Ovary (tissue), 9 donors: Measurements from ENCODE around the gene ARPC4. TPM values are rescaled to one million over a fixed set of nuclear protein-coding genes. Genes with fewer than 3 reads are reported as not detected.
"Not testable (repeated sequence)": the region's sequence is repeated elsewhere in the genome, so short reads cannot be mapped to it uniquely, and the experiment has no call there.

Source experiments
- DNase-seq, 5 donors: peaks; one replicate each; pipeline ENCODE4 v3.0.0-alpha.2; 2019 to 2020
- H3K27ac ChIP-seq, 2 donors: fragments of 200-600 bp; one replicate each; pipeline versions ENCODE4 v1.5.1 to v1.8.0; 2019 to 2022
- H3K27me3 ChIP-seq: fragments of 200-600 bp; one replicate; pipeline ENCODE4 v1.8.0; 2022
- H3K36me3 ChIP-seq: fragments of 200-600 bp; sonication (generic); one replicate; pipeline ENCODE4 v1.5.1; 2019
- H3K4me1 ChIP-seq: one replicate; pipeline ENCODE4 v1.8.1; 2013; ENCODE audit warnings: mild to moderate bottlenecking, moderate library complexity; ENCODE audit not compliant: insufficient read depth
- H3K4me3 ChIP-seq: fragments of 200-600 bp; sonication (generic); one replicate; pipeline ENCODE4 v1.5.1; 2017
- H3K9me3 ChIP-seq, 2 donors: fragments of 200-600 bp in 1 of 2; sonication (generic) in 1 of 2; one replicate each; pipeline versions ENCODE4 v1.5.1 to v1.8.1; 2013 to 2019; ENCODE audit warnings: mild to moderate bottlenecking in 1 of 2, moderate library complexity in 1 of 2
- EP300 ChIP-seq: sonication (generic); formaldehyde crosslinking; IDR thresholded peaks from one replicate; pipeline ENCODE4 v1.6.1; 2017; ENCODE audit warnings: antibody characterized with exemption
- POLR2A ChIP-seq: fragments of 450-650 bp; IDR thresholded peaks from one replicate; pipeline ENCODE4 v1.6.1; 2017; ENCODE audit warnings: antibody characterized with exemption, mild to moderate bottlenecking, moderate library complexity
- WGBS, 3 donors: extraction: QIAGEN DNeasy Blood & Tissue Kit in 1 of 3; methylation state at CpG; one replicate each; pipeline versions ENCODE4 v1.1.5 to v1.1.7; 2013 to 2017; 5-methylcytosine and 5-hydroxymethylcytosine counted together
- intact Hi-C, 4 donors: fragments of 100-400 bp; cut with DNase I; formaldehyde crosslinking; loops; one replicate each; pipeline versions ENCODE4 v1.11.0 to v1.15.1; 2022 to 2023
- polyA plus RNA-seq, 2 donors: library from polyadenylated mRNA; stranded (reverse); fragments of 200-250 nt in 1 of 2; fragments of 350-450 nt in 1 of 2; fragmentation: Illumina TruSeq in 1 of 2; extraction: RNeasy Lipid Tissue Mini Kit (QIAGEN cat#74804) in 1 of 2; gene quantifications; one replicate each; pipeline ENCODE4 v1.2.3, GENCODE V29; 2013 to 2014
- total RNA-seq, 7 donors: library from RNA; depleted of rRNA in 2 of 7; stranded (reverse); fragments of >200 nt in 2 of 7; fragmentation: NEBNext Ultra II Directional in 3 of 7; extraction: Animal tissue kit (Norgen Biotek cat#: 25700) in 3 of 7; gene quantifications; one replicate each; pipeline versions ENCODE4 v1.1.0 to v1.2.4, GENCODE V29; 2016 to 2023
- TF ChIP-seq, protein P1 (sequence below), 3 donors: fragments of 450-650 bp in 2 of 3; fragments of 200-600 bp in 1 of 3; IDR thresholded peaks; one replicate each; pipeline versions ENCODE4 v1.5.1 to v1.8.0; 2016 to 2022; ENCODE audit warnings: antibody characterized with exemption in 3 of 3, mild to moderate bottlenecking in 1 of 3
- donor health status: DM: no; HTN: no; CAD: no; lungs with moderate emphysema.
- donor health status: DM: no; HTN: no; CAD: no.
- donor health status: Bipolar disorder and iron deficiency.
- donor health status: DM: yes; HTN: yes; CAD: no.
- donor health status: DM: no; HTN: no; CAD: no.
- donor health status: DM: yes; HTN: yes; CAD: no.

The ARPC4 gene
- total and polyA plus RNA-seq, 9 donors = 58.3 to 189 (median 85.1) TPM

DNA sequence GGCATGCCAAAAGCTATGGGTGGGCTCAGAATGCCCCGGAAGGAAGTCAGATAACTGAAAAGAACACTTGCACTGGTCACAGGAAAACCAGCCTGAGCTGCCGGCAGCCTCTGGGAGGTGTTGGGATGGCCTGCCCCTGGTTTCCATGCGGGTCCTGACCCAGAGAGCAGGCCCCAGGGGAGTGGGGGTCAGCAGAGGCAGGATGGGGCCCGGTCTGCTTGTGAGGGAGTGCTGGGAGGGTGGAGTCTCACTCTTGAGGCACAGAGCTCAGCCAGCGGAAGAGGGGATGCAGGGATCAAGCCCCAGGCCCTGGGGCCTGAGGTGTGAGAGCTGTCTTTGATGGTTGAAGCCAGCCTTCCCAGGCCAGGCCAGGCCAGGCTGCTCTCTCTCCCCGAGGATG is 53.3 kb downstream of the ARPC4 start:
- no peak for DNase-seq
- 49 to 63% (median 60%) methylated on average over 6 of the region's 6 CpGs for WGBS, 3 donors
- Histone ChIP-seq H3K36me3 (no peaks in the 10 kb centered on the region), H3K4me1 (no peaks in the 10 kb centered on the region), H3K9me3 (no peaks in the 10 kb centered on the region), H3K27me3 (no peaks in the 10 kb centered on the region), H3K27ac (no peak overlapping the region), H3K4me3 (no peak overlapping the region)
- TF ChIP-seq POLR2A (no peak), EP300 (no peak)
- TF ChIP-seq, protein P1, sequence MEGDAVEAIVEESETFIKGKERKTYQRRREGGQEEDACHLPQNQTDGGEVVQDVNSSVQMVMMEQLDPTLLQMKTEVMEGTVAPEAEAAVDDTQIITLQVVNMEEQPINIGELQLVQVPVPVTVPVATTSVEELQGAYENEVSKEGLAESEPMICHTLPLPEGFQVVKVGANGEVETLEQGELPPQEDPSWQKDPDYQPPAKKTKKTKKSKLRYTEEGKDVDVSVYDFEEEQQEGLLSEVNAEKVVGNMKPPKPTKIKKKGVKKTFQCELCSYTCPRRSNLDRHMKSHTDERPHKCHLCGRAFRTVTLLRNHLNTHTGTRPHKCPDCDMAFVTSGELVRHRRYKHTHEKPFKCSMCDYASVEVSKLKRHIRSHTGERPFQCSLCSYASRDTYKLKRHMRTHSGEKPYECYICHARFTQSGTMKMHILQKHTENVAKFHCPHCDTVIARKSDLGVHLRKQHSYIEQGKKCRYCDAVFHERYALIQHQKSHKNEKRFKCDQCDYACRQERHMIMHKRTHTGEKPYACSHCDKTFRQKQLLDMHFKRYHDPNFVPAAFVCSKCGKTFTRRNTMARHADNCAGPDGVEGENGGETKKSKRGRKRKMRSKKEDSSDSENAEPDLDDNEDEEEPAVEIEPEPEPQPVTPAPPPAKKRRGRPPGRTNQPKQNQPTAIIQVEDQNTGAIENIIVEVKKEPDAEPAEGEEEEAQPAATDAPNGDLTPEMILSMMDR (IDR thresholded peaks at IDR 0.05) = no peak
- intact Hi-C loops = loop anchor here in 3 of 4 donors (5.0 to 10.0 kb wide), 3 partner anchors 71 to 99 kb away; partner anchors contain the start of genes CRELD1 (in 1 of the 3) and IL17RC (in 1 of the 3)

- intact Hi-C loops = loop anchor here in 3 of 4 donors (5.0 to 10.0 kb wide), 3 partner anchors 70 to 98 kb away; partner anchors contain the start of genes CRELD1 (in 1 of the 3) and IL17RC (in 1 of the 3)
- Histone ChIP-seq H3K9me3 (no peaks in the 10 kb centered on the region), H3K27me3 (no peaks in the 10 kb centered on the region), H3K36me3 (no peaks in the 10 kb centered on the region), H3K4me1 (no peaks in the 10 kb centered on the region), H3K27ac (no peak overlapping the region), H3K4me3 (no peak overlapping the region)
- 86 to 96% (median 95%) methylated on average over 6 of the region's 6 CpGs for WGBS, 3 donors
- no peak for DNase-seq
- TF ChIP-seq POLR2A (no peak), EP300 (no peak)
- TF ChIP-seq, protein P1 (IDR thresholded peaks at IDR 0.05) = no peak
These were observed 54.1 kb downstream of the ARPC4 start for GRCh38 chr3:9846931-9847488.

GRCh38 chr3:9847870-9848269 is 55.0 kb downstream of the ARPC4 start:
- WGBS, 3 donors = 47 to 58% (median 56%) methylated on average over 9 of the region's 9 CpGs

GRCh38 chr3:9848860-9849259 is 56.0 kb downstream of the ARPC4 start:
- intact Hi-C loops = loop anchor here in 3 of 4 donors (5.0 to 10.0 kb wide), 3 partner anchors 68 to 96 kb away; partner anchors contain the start of genes CRELD1 (in 1 of the 3) and IL17RC (in 1 of the 3)
- TF ChIP-seq, protein P1 (IDR thresholded peaks at IDR 0.05) = peak in 1 of 3 donors; percentile 49
- DNase-seq = peak in 1 of 5 donors; percentile 26
- not testable (repeated sequence) for H3K4me1 ChIP-seq, H3K27ac ChIP-seq, H3K9me3 ChIP-seq, H3K4me3 ChIP-seq, H3K36me3 ChIP-seq, H3K27me3 ChIP-seq
- 34 to 36% (median 36%) methylated on average over 4 of the region's 4 CpGs for WGBS, 3 donors

More at GRCh38 chr3:9847870-9848269, 55.0 kb downstream of the ARPC4 start:
- not testable (repeated sequence) for H3K4me3 ChIP-seq, H3K4me1 ChIP-seq, H3K27ac ChIP-seq, DNase-seq, H3K36me3 ChIP-seq, H3K27me3 ChIP-seq, H3K9me3 ChIP-seq
- intact Hi-C loops = loop anchor here in 3 of 4 donors (5.0 to 10.0 kb wide), 3 partner anchors 69 to 97 kb away; partner anchors contain the start of genes CRELD1 (in 1 of the 3) and IL17RC (in 1 of the 3)

DNA sequence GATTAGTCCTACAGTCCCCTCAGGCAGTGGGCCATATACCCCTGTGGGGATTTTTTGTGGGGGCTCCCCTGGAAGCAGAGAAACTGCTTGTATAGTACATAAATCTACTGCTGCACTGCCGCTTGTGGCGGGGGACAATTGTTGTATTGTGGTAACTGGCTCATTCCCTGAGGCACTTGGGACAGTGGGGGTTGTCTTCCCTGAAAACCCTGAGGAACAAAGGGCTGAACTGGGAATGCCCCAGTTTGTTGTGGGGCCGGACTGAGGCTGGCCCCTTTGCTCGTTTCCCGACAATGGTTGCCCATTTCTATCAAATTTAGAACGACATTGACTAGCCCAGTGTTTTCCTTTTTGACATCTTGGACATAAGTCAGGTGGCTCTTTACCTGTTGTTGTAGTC is 58.5 kb downstream of the ARPC4 start:
- DNase-seq, H3K27ac ChIP-seq, H3K9me3 ChIP-seq, H3K36me3 ChIP-seq, H3K4me3 ChIP-seq, H3K4me1 ChIP-seq, H3K27me3 ChIP-seq, intact Hi-C loops: not testable (repeated sequence)
- 84 to 90% (median 86%) methylated on average over 6 of the region's 6 CpGs for WGBS, 3 donors

- H3K27me3 ChIP-seq, DNase-seq, H3K9me3 ChIP-seq, H3K4me1 ChIP-seq, H3K27ac ChIP-seq, H3K4me3 ChIP-seq, H3K36me3 ChIP-seq, intact Hi-C loops: not testable (repeated sequence)
- WGBS, 3 donors = 71 to 80% (median 73%) methylated on average over 6 of the region's 6 CpGs
These were observed 59.0 kb downstream of the ARPC4 start for GRCh38 chr3:9851926-9852325.
